Kidney (tissue), 14 donors: ENCODE data around the gene TTC29. TPM values are rescaled to one million over a fixed set of nuclear protein-coding genes. Genes with fewer than 3 reads are reported as not detected.

Experiments used
- DNase-seq, 5 donors: peaks; one replicate each; pipeline ENCODE4 v3.0.0-alpha.2; 2013 to 2020
- FAIRE-seq: peaks from 2 replicates; lab custom pipeline; 2012; peaks lifted over from hg19 to GRCh38; lab: Jason Lieb, UNC
- H3K27ac ChIP-seq, 2 donors: one replicate each; pipeline ENCODE4 v1.7.0; 2013; ENCODE audit warnings: low read depth in 2 of 2, low read length in 2 of 2, inconsistent platforms in 1 of 2
- H3K27me3 ChIP-seq: one replicate; pipeline ENCODE4 v1.7.1; 2013; ENCODE audit warnings: low read length, inconsistent platforms; ENCODE audit not compliant: control insufficient read depth, insufficient read depth
- H3K36me3 ChIP-seq, 3 donors: one replicate each; pipeline versions ENCODE4 v1.7.0 to v1.7.1; 2013; ENCODE audit warnings: low read length in 3 of 3, control low read depth in 1 of 3, inconsistent platforms in 1 of 3; ENCODE audit not compliant: insufficient read depth in 3 of 3, control insufficient read depth in 2 of 3
- H3K4me1 ChIP-seq, 3 donors: one replicate each; pipeline versions ENCODE4 v1.7.0 to v1.7.1; 2013; ENCODE audit warnings: low read length in 3 of 3, inconsistent platforms in 1 of 3, low read depth in 1 of 3; ENCODE audit not compliant: control insufficient read depth in 2 of 3, insufficient read depth in 2 of 3
- H3K4me3 ChIP-seq, 3 donors: one replicate each; pipeline versions ENCODE4 v1.7.0 to v1.8.1; 2013; ENCODE audit warnings: low read length in 3 of 3, control low read depth in 1 of 3, inconsistent platforms in 1 of 3
- H3K9ac ChIP-seq, 3 donors: one replicate each; pipeline versions ENCODE4 v1.7.0 to v1.7.1; 2013; ENCODE audit warnings: low read length in 3 of 3, control low read depth in 1 of 3, inconsistent platforms in 1 of 3
- H3K9me3 ChIP-seq, 3 donors: one replicate each; pipeline versions ENCODE4 v1.7.0 to v1.7.1; 2013; ENCODE audit warnings: low read length in 3 of 3, control low read depth in 1 of 3, inconsistent platforms in 1 of 3; ENCODE audit not compliant: control insufficient read depth in 2 of 3, insufficient read depth in 1 of 3
- CTCF ChIP-seq: IDR thresholded peaks from 3 replicates; pipeline ENCODE4 v1.5.1; 2012; ENCODE audit warnings: mild to moderate bottlenecking, moderate library complexity, borderline replicate concordance; ENCODE audit not compliant: insufficient read depth; ENCODE audit errors: extremely low read depth
- intact Hi-C: fragments of 100-400 bp; cut with DNase I; formaldehyde crosslinking; loops from one replicate; pipeline ENCODE4 v1.11.1; 2022
- polyA plus RNA-seq: library from polyadenylated mRNA; stranded (reverse); fragments of 350-450 nt; fragmentation: Illumina TruSeq; extraction: RNeasy Lipid Tissue Mini Kit (QIAGEN cat#74804); gene quantifications from one replicate; pipeline ENCODE4 v1.2.3, GENCODE V29; 2014; ENCODE audit warnings: low read depth, low replicate concordance; ENCODE audit not compliant: insufficient read depth
- total RNA-seq: library from RNA; stranded (reverse); fragmentation: NEBNext Ultra II Directional; extraction: Animal tissue kit (Norgen Biotek cat#: 25700); gene quantifications from one replicate; pipeline ENCODE4 v1.2.1, GENCODE V29; 2021
- donor health status: control.
- donor health status: control.
- donor health status: control.
- donor health status: control.
- donor health status: control.
- donor health status: DM: yes; HTN: yes; CAD: no.
- donor health status: Normal renal cell carcinoma (clear cell type).

TTC29 gene
- total and polyA plus RNA-seq, 2 donors from 2014 or later: 0.28 to 0.82 TPM

GRCh38 chr4:146846882-146847281 is 98.8 kb downstream of the TTC29 start:
- DNase-seq (no peak), FAIRE-seq (no peak)
- H3K4me1 ChIP-seq: no peaks in the 10 kb centered on the region
- no peak overlapping the region for H3K9ac ChIP-seq
- H3K27me3 ChIP-seq: no peaks in the 10 kb centered on the region
- H3K27ac ChIP-seq: no peak overlapping the region
- no peak for TF ChIP-seq CTCF
- no peaks in the 10 kb centered on the region for H3K36me3 ChIP-seq
- H3K9me3 ChIP-seq: no peaks in the 10 kb centered on the region
- intact Hi-C loops: no loop called here
- H3K4me3 ChIP-seq: no peak overlapping the region

GRCh38 chr4:146844761-146845160 is 100.9 kb downstream of the TTC29 start:
- no peaks in the 10 kb centered on the region for H3K4me1 ChIP-seq
- FAIRE-seq: no peak
- H3K36me3 ChIP-seq: no peaks in the 10 kb centered on the region
- intact Hi-C loops: no loop called here
- H3K9me3 ChIP-seq: no peaks in the 10 kb centered on the region
- no peak overlapping the region for H3K27ac ChIP-seq
- no peaks in the 10 kb centered on the region for H3K27me3 ChIP-seq
- DNase-seq: no peak
- TF ChIP-seq CTCF: no peak
- no peak overlapping the region for H3K9ac ChIP-seq
- no peak overlapping the region for H3K4me3 ChIP-seq

GRCh38 chr4:146842876-146843275 is 102.8 kb downstream of the TTC29 start:
- DNase-seq (no peak), FAIRE-seq (no peak)
- H3K9ac ChIP-seq: no peak overlapping the region
- TF ChIP-seq CTCF: no peak
- no peaks in the 10 kb centered on the region for H3K9me3 ChIP-seq
- intact Hi-C loops: no loop called here
- no peak overlapping the region for H3K4me3 ChIP-seq
- H3K36me3 ChIP-seq: no peaks in the 10 kb centered on the region
- H3K27ac ChIP-seq: no peak overlapping the region
- no peaks in the 10 kb centered on the region for H3K27me3 ChIP-seq
- no peaks in the 10 kb centered on the region for H3K4me1 ChIP-seq

- intact Hi-C loops: no loop called here
- H3K27ac ChIP-seq: no peak overlapping the region
- no peaks in the 10 kb centered on the region for H3K36me3 ChIP-seq
- H3K4me1 ChIP-seq: no peaks in the 10 kb centered on the region
- no peaks in the 10 kb centered on the region for H3K27me3 ChIP-seq
- no peaks in the 10 kb centered on the region for H3K9me3 ChIP-seq
- no peak for FAIRE-seq
- no peak for DNase-seq
- H3K4me3 ChIP-seq: no peak overlapping the region
- no peak for TF ChIP-seq CTCF
- no peak overlapping the region for H3K9ac ChIP-seq
Measured at GRCh38 chr4:146840731-146841130, 104.9 kb downstream of the TTC29 start.
